GM19193 (cell line): ENCODE measurements around the gene CPTP.

Experiments used
- POLR2A ChIP-seq: IDR thresholded peaks from 4 replicates; pipeline ENCODE4 v1.6.1; 2011; ENCODE audit not compliant: insufficient read depth, insufficient read length; ENCODE audit errors: extremely low read depth

CPTP gene

GRCh38 chr1:1332031-1332755 is 7.6 kb downstream of the CPTP start:
- TF ChIP-seq POLR2A, result no peak

- TF ChIP-seq POLR2A, result no peak
These were observed 8.3 kb downstream of the CPTP start for GRCh38 chr1:1332774-1333480.

GRCh38 chr1:1333551-1334241 is 9.1 kb downstream of the CPTP start:
- TF ChIP-seq POLR2A, result no peak

DNA sequence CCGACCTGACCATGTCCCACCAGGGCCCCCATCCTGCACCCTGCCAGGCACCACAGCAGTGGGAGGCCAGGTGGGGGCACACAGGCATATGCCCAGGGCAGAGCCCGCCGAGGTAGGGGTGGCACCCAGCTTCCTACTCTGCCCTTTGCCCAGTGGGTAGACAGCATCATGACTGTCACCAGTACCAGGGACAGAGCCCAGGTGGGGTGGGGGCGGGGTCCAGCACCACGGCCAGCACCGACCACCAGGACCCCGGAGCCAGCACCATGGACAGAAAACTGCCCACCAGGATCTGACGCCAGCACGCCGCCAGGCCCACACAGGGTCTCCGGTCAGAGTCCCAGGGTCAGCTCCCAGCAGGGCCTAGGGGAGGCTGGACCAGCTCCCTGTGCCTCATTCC is 10.2 kb downstream of the CPTP start:
- TF ChIP-seq POLR2A, result no peak

DNA sequence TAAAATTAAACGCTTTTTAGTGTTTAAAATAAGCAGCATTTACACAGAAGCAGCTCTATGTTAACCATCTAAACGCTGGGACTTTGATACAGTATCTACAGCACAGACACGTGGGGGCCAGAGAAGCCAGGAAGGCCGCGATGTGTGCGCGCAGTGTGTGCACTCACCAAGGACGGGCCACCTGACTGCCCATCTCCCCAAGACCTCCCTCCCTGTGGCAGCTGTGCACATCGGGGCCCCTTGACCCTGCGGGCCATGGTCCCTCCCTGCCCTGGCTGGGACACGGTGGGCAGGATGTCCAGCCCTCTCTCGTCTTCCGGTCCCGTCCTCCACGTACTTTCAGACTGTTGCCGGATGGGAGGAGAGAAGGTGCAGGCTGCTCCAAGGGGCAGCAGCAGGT is 10.7 kb downstream of the CPTP start:
- TF ChIP-seq POLR2A, result no peak

GRCh38 chr1:1335792-1336248 is 11.2 kb downstream of the CPTP start:
- no peak for TF ChIP-seq POLR2A

DNA sequence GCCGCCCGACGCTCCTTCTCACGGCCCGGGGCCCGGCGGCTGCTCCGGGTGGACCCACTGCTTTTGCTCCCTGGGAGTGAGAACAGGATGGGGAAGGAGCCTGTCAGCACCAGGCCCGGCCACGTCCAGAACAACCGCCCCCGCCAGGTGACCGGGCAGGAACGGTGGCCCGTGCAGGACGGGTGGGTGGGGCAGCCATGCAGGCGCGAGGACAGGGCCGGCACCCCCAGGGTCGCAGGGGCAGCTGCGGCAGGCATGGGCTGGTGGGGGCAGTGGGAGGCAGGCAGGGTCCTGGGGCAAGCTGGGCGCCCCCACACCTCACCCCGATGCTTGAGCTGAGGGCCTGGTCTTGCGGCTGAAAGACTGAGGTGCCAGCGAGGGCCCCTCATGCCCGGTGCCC is 11.8 kb downstream of the CPTP start:
- no peak for TF ChIP-seq POLR2A

DNA sequence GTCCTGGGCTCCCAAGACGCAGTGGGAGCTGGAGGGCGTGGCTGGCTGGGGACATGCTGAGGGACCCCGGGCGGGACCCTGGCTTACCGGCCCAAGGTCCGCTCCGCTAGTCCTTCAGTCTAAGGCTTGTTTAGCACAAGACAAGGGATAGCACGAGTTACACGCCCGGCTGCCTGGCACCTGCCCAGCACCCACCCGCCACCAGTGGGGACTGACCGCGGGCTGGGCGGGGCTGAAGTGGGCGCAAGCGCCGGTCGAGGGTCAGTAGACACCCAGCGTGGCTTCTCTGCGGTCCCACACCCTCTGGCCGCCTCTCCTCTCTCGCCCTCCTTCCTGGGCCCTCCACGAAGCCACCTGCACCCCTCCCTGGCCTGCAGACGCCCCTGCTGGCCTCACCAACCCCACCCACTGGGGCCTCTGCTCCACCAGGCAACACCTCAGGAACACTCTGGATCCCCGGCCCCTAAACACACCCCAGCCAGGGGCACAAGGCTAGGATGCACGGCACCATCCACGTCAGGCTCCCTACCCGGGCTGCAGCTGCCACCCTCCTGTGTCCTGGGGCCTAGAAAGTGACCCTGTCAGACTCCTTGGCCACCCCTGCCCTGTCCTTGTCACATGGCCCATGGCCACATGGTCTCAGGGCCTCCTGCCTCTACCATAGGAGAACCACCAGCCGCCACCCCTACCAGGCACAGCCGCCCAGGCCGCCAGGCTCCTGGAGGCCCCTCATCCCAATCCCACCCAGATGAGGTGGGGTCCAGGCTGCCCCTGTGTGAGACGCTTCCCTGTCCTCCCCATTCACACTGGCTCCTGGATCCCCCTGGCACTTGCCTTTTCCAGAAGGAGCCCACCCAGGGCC is 12.6 kb downstream of the CPTP start:
- TF ChIP-seq POLR2A, result no peak

- TF ChIP-seq POLR2A, result no peak
These were observed 13.2 kb downstream of the CPTP start for GRCh38 chr1:1337793-1338147.

- TF ChIP-seq POLR2A, result no peak
These were observed 13.7 kb downstream of the CPTP start for GRCh38 chr1:1338278-1338677.

GRCh38 chr1:1340185-1340584 is 15.6 kb downstream of the CPTP start:
- no peak for TF ChIP-seq POLR2A

GRCh38 chr1:1340791-1341548 is 16.4 kb downstream of the CPTP start:
- TF ChIP-seq POLR2A, result no peak

GRCh38 chr1:1341549-1342021 is 17.0 kb downstream of the CPTP start:
- no peak for TF ChIP-seq POLR2A

DNA sequence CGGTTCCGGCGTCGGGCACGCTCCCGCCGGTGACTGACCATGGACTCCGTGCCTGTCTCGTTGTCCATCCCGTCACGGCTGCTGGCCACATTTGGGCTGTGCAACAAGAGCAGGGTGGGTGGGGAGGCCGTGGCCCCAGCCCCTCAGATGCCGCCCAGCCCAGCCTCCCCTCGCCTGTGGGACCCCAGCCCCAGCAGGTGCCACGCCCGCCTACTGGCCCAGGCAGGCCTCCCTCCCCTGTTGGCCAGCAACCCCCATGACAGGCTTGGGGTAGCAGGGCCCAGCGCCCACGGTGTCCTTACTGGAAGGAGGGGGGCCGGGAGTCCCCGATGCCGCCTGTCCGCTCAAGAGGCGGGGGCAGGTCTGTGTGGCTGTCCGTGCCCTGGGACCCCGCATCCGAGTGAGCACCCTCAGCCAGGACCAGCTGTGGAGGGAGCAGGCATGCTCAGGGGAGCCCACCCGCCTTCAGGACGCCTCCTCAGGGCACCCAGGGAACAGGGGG is 17.5 kb downstream of the CPTP start:
- TF ChIP-seq POLR2A, result no peak
